HL-60/S4 treated with phorbol 12-myristate 13-acetate at 8.2 ng/mL for 4 days and 3 days (cell line): ENCODE measurements around the gene MS4A5.

ENCODE experiments used
- in situ Hi-C: fragments of 300-500 bp; cut with MboI; formaldehyde crosslinking; loops from 2 replicates; pipeline ENCODE4 v1.15.0; 2022; ENCODE audit warnings: low sequenced_read_pairs

Gene MS4A5

DNA sequence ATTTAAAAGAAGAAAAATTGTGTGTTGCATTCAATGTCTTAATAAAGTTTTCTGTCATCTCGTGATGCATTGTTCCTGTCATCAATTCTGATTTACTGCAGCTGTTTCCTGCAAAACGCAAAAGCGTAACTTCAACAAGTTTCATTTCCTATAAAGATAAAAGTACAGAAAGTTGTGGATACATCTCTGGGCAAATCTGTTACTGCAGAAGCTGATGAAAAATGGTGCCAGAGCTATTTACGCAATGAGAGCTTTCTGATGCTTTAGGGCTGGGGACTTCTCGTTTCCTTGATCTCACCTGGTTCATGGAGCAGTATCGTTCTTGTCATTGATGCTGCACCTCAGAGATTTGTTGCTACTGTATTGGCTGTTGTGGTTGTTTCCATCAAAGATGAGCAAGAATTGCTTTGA is 47.7 kb downstream of the MS4A5 start:
- in situ Hi-C loops, result no loop called here

DNA sequence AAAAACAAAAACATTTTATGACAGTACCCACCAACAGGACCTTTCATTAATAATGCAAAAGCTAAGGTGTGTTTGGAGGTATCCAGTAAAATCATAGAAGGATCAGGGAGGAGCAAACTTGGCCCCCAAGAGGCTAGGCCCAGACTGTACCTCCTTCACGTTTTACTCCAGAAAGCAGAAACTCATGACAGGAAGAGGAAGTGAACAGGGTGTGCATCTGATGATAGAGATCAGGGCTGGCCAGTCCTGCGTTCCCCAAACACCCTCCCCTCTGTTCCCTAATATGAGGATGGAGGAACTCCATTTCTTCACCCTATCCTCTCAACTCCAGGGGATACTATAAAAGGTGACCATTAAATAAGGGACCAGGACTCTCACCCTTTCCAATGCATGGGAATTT is 53.0 kb downstream of the MS4A5 start:
- in situ Hi-C loops, result no loop called here

DNA sequence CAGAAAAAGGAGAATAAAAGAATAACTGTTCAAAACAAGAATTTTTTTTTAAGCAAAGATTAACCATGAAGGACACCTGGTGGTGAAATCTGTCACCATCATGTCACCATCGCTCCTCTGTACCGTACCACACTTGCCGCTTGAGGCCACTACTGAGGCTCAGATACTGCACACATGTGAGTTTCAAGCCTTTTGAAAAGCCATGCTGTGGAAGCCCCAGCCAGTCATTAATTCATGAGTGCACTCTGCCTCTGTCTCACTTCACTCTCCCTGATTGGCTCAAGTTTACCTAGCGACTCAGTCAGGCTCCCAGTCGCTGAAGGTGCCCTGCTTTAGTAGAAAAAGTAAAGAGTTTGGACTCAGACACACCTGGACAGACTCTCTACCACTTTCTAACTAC is 56.6 kb downstream of the MS4A5 start:
- in situ Hi-C loops, result no loop called here

GRCh38 chr11:60492488-60493009 is 63.2 kb downstream of the MS4A5 start, which contains the start of gene MS4A12:
Gene MS4A12 (plus strand): TSS chr11:60492778. CDS start chr11:60497319, 4,541 bp downstream.
- in situ Hi-C loops, result no loop called here

- in situ Hi-C loops, result no loop called here
Measured at GRCh38 chr11:60493454-60493853, 64.1 kb downstream of the MS4A5 start.
